Epithelial cell of esophagus (primary cell): ENCODE results near the gene TEX9.
A peak's percentile ranks its signal among the peaks of the same experiment; 100 is the strongest.

Experiments used
- DNase-seq: peaks from one replicate; pipeline ENCODE4 v3.0.0; 2010; ENCODE audit warnings: low read depth
- H3K4me3 ChIP-seq: 2 replicates; pipeline ENCODE4 v1.5.1; 2011; ENCODE audit warnings: mild to moderate bottlenecking, low read length, control low read depth
- TF ChIP-seq, protein P1 (sequence below): IDR thresholded peaks from 2 replicates; pipeline ENCODE4 v1.5.1; 2011; ENCODE audit warnings: low read depth, mild to moderate bottlenecking, low read length, control low read depth, inconsistent platforms; ENCODE audit not compliant: insufficient read depth; ENCODE audit errors: missing control alignments

Gene TEX9

DNA sequence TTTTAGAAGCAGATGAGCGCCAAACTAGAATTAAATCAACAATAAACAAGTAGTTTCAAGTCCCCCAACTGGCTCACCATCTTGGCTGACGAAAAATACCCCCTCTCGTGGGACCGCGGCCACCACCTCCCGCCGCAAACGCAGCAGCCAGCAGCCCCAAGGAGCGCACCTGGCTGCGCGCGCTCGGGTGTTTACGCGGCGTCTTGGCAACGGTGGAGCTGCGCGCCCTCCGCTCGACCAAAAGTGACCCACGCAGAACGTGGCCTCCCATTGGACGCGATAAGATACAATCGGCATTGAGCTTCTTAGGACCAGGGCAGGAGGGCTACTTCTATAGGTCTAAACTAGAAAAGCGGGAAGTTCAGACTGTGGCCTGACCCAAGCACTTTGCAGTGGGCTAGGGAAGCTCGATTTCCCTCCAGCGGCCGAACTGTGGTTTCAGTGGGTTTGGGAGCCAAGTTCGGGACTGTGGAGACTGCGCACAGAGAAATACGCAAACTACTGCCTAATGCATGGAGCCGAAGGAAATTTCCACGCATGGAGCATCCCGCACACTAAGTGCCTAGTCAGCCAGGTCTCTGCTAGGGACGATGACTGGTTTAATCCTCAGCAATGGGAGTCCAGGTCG, 99.8 kb downstream of the TEX9 start, which contains the start of gene MNS1:
TSS of gene MNS1 (minus strand) at position 245 of the 628 bp plus-strand sequence. CDS start at position 80, 165 bp downstream.
- TF ChIP-seq, protein P1, sequence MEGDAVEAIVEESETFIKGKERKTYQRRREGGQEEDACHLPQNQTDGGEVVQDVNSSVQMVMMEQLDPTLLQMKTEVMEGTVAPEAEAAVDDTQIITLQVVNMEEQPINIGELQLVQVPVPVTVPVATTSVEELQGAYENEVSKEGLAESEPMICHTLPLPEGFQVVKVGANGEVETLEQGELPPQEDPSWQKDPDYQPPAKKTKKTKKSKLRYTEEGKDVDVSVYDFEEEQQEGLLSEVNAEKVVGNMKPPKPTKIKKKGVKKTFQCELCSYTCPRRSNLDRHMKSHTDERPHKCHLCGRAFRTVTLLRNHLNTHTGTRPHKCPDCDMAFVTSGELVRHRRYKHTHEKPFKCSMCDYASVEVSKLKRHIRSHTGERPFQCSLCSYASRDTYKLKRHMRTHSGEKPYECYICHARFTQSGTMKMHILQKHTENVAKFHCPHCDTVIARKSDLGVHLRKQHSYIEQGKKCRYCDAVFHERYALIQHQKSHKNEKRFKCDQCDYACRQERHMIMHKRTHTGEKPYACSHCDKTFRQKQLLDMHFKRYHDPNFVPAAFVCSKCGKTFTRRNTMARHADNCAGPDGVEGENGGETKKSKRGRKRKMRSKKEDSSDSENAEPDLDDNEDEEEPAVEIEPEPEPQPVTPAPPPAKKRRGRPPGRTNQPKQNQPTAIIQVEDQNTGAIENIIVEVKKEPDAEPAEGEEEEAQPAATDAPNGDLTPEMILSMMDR: no peak
- DNase-seq: peak; percentile 96
- H3K4me3 ChIP-seq: peak within 1 kb of the TSS; percentile 60

DNA sequence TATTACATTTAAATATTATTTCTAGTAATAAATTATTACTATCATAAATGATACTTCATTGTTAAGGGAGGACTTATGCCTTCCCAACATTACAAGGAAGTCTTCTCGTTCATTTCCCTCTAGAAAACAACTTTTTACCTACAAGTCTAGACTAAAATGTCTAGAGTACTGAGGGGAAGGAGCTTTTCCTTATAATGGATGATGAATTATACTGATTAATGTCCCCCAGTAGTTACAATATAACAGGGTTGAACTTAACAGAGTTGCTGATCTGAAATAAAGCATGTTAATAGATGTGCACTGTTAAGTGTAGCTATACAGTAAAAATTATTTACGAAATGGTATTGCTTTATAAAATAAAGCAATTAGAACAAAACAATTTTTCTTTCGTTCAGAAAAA, 102.4 kb downstream of the TEX9 start:
- DNase-seq: no peak
- H3K4me3 ChIP-seq: no peak overlapping the region
- TF ChIP-seq, protein P1: no peak

DNA sequence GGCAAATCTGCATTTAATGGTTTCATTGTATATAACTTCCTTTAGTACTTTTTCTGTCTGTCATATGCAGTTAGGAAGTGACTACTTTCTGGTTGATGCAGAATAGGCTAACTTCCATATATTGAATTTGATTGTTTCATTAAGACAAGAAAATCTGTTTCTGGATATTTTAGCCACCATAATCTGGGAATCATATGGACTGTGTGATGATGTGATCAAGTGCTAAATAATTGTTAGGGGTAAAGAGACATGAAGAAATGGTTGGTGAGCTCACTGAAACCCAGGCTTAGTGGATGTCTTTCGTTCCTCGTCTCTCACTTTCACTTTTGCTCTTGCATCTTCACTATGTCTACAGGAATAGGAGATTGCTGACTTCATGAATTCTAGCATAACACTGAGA, 103.2 kb downstream of the TEX9 start:
- TF ChIP-seq, protein P1: no peak
- no peak overlapping the region for H3K4me3 ChIP-seq
- DNase-seq: no peak

DNA sequence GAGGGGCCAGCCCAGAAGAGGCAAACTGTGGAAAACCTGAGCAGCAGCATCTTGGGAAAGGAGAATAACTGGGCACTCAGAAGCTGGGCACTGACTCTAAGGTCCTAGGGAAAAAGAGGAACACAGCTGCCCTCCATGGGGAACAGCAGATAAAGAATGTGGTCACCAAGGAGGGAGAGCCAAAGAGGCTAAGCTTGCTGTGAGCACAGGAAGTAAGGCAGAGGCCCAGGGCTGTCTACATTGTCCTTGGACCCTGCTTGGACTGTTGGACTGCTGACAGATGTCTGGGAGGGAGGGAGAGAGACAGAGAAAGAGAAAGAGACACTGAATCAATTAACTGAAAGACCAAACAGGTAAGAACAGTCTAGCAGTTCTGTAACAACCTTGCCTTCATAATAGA, 104.3 kb downstream of the TEX9 start:
- TF ChIP-seq, protein P1: no peak
- DNase-seq: no peak
- no peak overlapping the region for H3K4me3 ChIP-seq

DNA sequence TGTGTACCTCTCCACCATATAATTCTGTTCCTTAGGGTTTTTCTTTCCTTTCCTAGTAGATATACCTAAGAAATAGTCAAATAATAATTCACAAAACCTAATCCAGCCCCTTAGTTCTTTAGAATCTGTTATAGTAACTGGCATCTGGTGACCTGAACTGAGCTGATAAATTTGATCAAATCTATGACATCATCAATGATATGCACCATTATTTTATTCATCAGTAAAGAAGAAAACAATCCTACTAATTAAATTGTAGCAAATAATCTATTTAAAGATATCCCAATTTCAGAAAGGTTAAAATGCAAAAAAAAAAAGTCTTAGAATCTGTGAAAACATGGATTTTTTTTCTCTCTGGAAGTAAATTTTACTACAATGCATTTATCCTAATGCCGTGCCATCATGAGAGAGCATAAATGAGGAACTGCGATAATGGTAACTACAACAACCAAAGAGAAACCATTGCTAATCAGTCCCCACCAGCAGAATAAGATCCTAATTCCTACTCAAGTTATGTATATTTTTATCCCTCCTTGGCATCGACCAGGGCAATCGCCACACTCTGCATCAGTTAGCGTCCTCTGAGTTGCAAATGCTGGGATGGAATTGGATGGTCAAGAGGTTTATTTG, 106.3 kb downstream of the TEX9 start:
- H3K4me3 ChIP-seq: no peak overlapping the region
- TF ChIP-seq, protein P1: no peak
- no peak for DNase-seq

DNA sequence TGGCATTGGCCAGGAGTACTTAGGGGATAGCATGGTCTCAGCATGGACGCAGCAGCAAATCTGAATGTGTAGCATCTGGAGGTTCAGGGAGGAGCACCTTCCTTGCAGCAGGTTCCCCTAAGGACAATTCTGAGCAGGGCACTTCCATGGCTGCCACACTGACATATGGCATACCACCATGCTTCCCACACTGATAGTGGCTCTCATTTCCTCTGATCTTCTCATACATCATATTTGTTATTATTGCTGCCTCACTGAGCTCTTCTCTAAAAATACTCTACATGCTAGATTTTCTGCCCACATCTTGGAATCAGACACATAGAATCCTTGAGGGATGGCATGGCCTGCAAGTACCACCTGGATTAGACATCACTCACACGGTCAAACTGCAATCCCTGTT, 107.1 kb downstream of the TEX9 start:
- DNase-seq: no peak
- TF ChIP-seq, protein P1: no peak

DNA sequence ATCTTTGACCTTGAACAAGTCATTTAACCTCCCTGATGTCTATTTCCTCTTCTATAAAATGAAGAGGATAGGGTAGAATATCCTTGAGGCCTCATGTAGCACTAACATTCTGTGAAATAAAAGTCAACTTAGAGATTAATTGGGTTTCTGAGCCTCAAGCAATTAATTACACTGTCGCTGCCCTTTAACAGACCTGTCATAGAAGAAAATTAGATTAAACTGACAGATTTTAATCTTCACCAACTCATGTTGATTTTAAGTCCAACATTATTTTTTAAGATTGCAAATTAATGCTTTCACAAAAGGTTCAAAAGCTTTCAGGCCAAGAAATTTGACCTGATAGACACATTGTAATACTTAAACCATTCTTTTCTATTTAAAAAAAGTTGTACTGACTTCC, 107.8 kb downstream of the TEX9 start:
- TF ChIP-seq, protein P1: no peak
- DNase-seq: no peak
- no peak overlapping the region for H3K4me3 ChIP-seq

More for the DNA sequence above, 107.1 kb downstream of the TEX9 start:
- H3K4me3 ChIP-seq: no peak overlapping the region
